ENCODE data around the gene LIN37. TPM values are rescaled to one million over a fixed set of nuclear protein-coding genes. Genes with fewer than 3 reads are reported as not detected.

The LIN37 gene
- total and polyA plus RNA-seq, 2 of the 13 experiments (the other 11 are each of a cell fraction or from before 2014, with no cell fraction given), result 6.3 to 8.7 TPM

DNA sequence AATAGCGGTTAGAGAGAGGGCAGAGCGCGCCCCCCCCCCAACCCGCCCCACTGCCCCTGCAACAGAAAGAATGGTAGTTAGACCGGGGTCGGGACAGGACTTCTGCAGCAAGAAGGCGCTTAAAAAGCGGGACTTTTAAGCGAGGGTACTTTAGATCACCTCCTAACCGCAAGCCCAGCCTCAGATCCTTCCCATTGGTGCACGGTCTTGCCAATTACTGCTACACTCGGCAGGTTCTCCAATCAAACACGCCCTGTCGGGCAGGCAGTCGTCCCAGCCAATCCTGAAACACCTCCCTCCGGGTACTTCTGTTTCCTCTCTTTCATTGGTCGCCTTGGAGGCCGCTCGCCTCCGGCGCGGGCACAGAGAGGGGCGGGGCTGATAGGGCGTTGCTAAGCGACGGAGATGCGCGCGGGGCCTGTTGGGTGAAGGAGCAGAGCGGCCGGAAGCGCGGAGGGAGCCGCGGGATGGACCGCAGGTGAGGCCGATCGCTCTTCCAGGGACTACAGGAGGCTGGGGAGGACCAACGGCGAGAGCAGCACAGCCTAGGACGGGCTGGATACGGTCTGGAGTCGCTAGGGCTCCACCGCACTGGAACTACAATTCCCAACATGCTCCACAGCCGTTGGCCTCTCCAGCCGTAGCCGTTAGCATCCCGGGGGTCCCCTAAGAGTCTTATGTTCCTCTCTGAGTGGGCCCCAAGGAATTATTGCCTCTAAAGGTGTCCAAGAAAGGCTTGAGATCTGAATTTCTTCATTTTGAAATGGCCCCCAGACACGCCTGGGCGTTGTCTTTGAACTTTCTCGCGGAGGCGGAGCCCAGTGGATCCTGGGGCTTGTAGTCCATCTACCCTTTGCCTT, 9.6 kb downstream of the LIN37 start, which contains the start of gene PROSER3:
PROSER3 (plus strand) TSS at position 428 of the 860 bp plus-strand sequence; CDS start at position 468, 40 bp downstream.
- ATAC-seq (peak; percentile 97), FAIRE-seq (peak; percentile 99), DNase-seq (ENCODE audit: low spot score) (peak; percentile 99)
- H3K27me3 ChIP-seq (ENCODE audit: control insufficient read depth in 1 of 2, insufficient read depth in 2 of 2, low read length in 2 of 2), result no peaks in the 10 kb centered on the region
- H3K36me3 ChIP-seq (replicated peaks in 1 of 2; ENCODE audit: control insufficient read depth in 1 of 2, insufficient read depth in 2 of 2, low read length in 2 of 2), result peaks cover 2 to 29% of the 10 kb centered on the region in 2 experiments; a peak in 4 of 5 replicates
- WGBS (ENCODE audit: low lambda C conversion rate), result 1% methylated on average over 23 of the region's 53 CpGs
- in situ Hi-C loops (cut with HindIII; ENCODE audit: extremely low pct_ligation_motif_present, low pct_unique_long_range_greater_than_20kb) (no loop called here), intact Hi-C loops (cut with micrococcal nuclease; ENCODE audit: unreplicated experiment) (no loop called here)
- H4K20me1 ChIP-seq (ENCODE audit: insufficient read depth, low read length), result no peaks in the 10 kb centered on the region
- H3K4me2 ChIP-seq (ENCODE audit: low read depth, low read length), result peak within 1 kb of the TSS; percentile 86
- no peaks in the 10 kb centered on the region for H3K9me3 ChIP-seq (ENCODE audit: low read length)
- peak within 1 kb of the TSS; percentile 83 for H3K27ac ChIP-seq (ENCODE audit: extremely low read length, insufficient read depth, low read length)
- H3K9ac ChIP-seq (ENCODE audit: insufficient read depth, low read depth, low read length), result peak within 1 kb of the TSS; percentile 82
- peak within 1 kb of the TSS; percentile 67 for H2AFZ ChIP-seq (ENCODE audit: low read length)
- peak within 1 kb of the TSS; percentile 69 to 83 (median 80) for H3K4me3 ChIP-seq (replicated peaks in 1 of 3; ENCODE audit: insufficient read depth in 1 of 3, low read depth in 2 of 3, low read length in 3 of 3)
- peaks cover 20% of the 10 kb centered on the region for H3K4me1 ChIP-seq (ENCODE audit: insufficient read depth, low read length)
- H3K79me2 ChIP-seq (ENCODE audit: insufficient read depth, low read length), result peaks cover 6% of the 10 kb centered on the region
- TSS peak; percentile 78 for BruUV-seq (replicated peaks)
- ChIA-PET POLR2A (interaction anchor here (0.7 to 1.5 kb wide), 4 partner anchors 9 to 17 kb away, joined by 3 to 17 read pairs (median 6); partner anchors contain the start of genes LIN37, PSENEN and U2AF1L4), CTCF (ENCODE audit: low intra/inter-chr PET ratio, low total read pairs) (no interaction called here)
- TF ChIP-seq NR2C2 (CRISPR knock-in tag; IDR thresholded peaks at IDR 0.05; ENCODE audit: borderline replicate concordance), result peak; percentile 84
- no peak for TF ChIP-seq DNMT3B (CRISPR knock-in tag; conservative IDR thresholded peaks at IDR 0.05)
- no peak for TF ChIP-seq ZSCAN25 (CRISPR knock-in tag; IDR thresholded peaks at IDR 0.05)
- TF ChIP-seq HIVEP1 (CRISPR knock-in tag; IDR thresholded peaks at IDR 0.05), result no peak
- no peak for TF ChIP-seq ZNF781 (CRISPR knock-in tag; IDR thresholded peaks at IDR 0.05; ENCODE audit: borderline replicate concordance, not compliant biosample characterization)
- TF ChIP-seq ZNF275 (CRISPR knock-in tag; IDR thresholded peaks at IDR 0.05; ENCODE audit: borderline replicate concordance), result peak; percentile 46; the same call in 1 of the 2 replicates
- TF ChIP-seq ZNF792 (CRISPR knock-in tag; IDR thresholded peaks at IDR 0.05), result 0 out of 2 replicates have a peak, but pooled peaks have one; percentile 56
- no peak for TF ChIP-seq ETV6 (CRISPR knock-in tag; conservative IDR thresholded peaks at IDR 0.05)
- no peak for TF ChIP-seq JUND (CRISPR knock-in tag; IDR thresholded peaks at IDR 0.05)
- peak; percentile 87 for TF ChIP-seq SAP130 (CRISPR knock-in tag; IDR thresholded peaks at IDR 0.05; ENCODE audit: low read depth)
- TF ChIP-seq SAFB2 (CRISPR knock-in tag; IDR thresholded peaks at IDR 0.05; ENCODE audit: borderline replicate concordance, low read depth), result peak; percentile 87
- TF ChIP-seq ZNF282 (IDR thresholded peaks at IDR 0.05; ENCODE audit: partially characterized antibody), result no peak
- no peak for TF ChIP-seq ZNF484 (CRISPR knock-in tag; IDR thresholded peaks at IDR 0.05; ENCODE audit: borderline replicate concordance, low read depth)
- no peak for TF ChIP-seq HMGA1 (CRISPR knock-in tag; conservative IDR thresholded peaks at IDR 0.05)
- TF ChIP-seq ZFP82 (CRISPR knock-in tag; IDR thresholded peaks at IDR 0.05; ENCODE audit: borderline replicate concordance), result no peak
- TF ChIP-seq, protein P1, sequence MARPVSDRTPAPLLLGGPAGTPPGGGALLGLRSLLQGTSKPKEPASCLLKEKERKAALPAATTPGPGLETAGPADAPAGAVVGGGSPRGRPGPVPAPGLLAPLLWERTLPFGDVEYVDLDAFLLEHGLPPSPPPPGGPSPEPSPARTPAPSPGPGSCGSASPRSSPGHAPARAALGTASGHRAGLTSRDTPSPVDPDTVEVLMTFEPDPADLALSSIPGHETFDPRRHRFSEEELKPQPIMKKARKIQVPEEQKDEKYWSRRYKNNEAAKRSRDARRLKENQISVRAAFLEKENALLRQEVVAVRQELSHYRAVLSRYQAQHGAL (CRISPR knock-in tag; IDR thresholded peaks at IDR 0.05; ENCODE audit: not compliant biosample characterization), result no peak
- TF ChIP-seq HDAC6 (IDR thresholded peaks at IDR 0.05; ENCODE audit: low read depth, low read length), result no peak
- no peak for TF ChIP-seq ZNF333 (CRISPR knock-in tag; IDR thresholded peaks at IDR 0.05; ENCODE audit: borderline replicate concordance)
- no peak for TF ChIP-seq ZNF10 (CRISPR knock-in tag; IDR thresholded peaks at IDR 0.05; ENCODE audit: borderline replicate concordance, low read depth)
- no peak for TF ChIP-seq ZNF703 (CRISPR knock-in tag; IDR thresholded peaks at IDR 0.05; ENCODE audit: borderline replicate concordance)
